Epithelial cell of prostate (primary cell): ENCODE data around the gene CCDC60.

Experiments
- DNase-seq: peaks from one replicate; pipeline ENCODE4 v3.0.0-alpha.2; 2011; ENCODE audit warnings: low read depth, low spot score
- H3K27ac ChIP-seq: fragments of 450-650 bp; 2 replicates; pipeline ENCODE4 v1.5.1; 2017; ENCODE audit warnings: mild to moderate bottlenecking

CCDC60 gene

DNA sequence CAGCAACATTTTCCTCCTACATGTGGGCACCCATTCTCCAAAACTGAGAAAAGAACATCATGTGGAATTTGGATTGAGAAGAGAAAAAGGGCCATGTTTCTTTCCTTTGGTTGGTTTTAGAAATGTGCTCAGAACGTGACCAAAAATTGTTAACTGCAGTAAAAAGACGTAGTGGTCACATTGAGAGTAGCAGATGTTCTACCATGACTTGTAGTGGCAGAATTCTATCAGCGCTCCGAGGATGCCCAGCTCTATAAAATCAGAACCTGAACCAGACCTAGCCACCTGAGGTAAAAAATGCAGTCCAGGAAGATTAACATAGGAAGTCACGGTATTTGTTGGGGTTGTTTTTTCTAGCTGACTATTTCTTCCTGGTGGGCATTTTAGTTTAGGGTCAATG is 157.3 kb downstream of the CCDC60 start:
- no peak for DNase-seq
- no peak overlapping the region for H3K27ac ChIP-seq

- H3K27ac ChIP-seq, result no peak overlapping the region
- DNase-seq, result no peak
Observed at GRCh38 chr12:119500209-119500608, 165.7 kb downstream of the CCDC60 start.

- no peak overlapping the region for H3K27ac ChIP-seq
- no peak for DNase-seq
Observed at GRCh38 chr12:119501052-119501451, 166.5 kb downstream of the CCDC60 start.

DNA sequence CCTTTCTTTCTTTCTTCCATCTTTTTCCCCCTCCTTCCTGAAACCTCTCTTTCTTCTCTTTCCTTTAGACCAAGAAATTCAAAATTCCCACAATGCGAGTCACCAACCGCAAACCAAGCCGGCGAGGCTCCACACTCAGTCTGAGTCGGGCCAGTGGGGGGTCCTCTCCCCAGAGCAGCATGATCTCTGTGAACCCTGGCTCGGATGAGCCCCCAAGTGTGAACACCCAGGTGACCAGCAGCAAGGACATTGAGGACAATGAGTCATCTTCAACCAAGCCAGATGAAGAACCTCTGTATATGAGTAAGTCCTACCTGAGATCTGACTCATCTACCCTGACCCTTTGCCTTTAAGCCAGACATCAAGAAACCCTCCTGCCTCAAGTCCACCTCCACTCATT is 170.5 kb downstream of the CCDC60 start:
- DNase-seq, result no peak
- H3K27ac ChIP-seq, result no peak overlapping the region

GRCh38 chr12:119512772-119513497 is 178.4 kb downstream of the CCDC60 start:
- no peak for DNase-seq
- no peak overlapping the region for H3K27ac ChIP-seq

- no peak for DNase-seq
- no peak overlapping the region for H3K27ac ChIP-seq
Observed at GRCh38 chr12:119528241-119528640, 193.7 kb downstream of the CCDC60 start.

- no peak for DNase-seq
- no peak overlapping the region for H3K27ac ChIP-seq
Observed at GRCh38 chr12:119540476-119540875, 205.9 kb downstream of the CCDC60 start.

DNA sequence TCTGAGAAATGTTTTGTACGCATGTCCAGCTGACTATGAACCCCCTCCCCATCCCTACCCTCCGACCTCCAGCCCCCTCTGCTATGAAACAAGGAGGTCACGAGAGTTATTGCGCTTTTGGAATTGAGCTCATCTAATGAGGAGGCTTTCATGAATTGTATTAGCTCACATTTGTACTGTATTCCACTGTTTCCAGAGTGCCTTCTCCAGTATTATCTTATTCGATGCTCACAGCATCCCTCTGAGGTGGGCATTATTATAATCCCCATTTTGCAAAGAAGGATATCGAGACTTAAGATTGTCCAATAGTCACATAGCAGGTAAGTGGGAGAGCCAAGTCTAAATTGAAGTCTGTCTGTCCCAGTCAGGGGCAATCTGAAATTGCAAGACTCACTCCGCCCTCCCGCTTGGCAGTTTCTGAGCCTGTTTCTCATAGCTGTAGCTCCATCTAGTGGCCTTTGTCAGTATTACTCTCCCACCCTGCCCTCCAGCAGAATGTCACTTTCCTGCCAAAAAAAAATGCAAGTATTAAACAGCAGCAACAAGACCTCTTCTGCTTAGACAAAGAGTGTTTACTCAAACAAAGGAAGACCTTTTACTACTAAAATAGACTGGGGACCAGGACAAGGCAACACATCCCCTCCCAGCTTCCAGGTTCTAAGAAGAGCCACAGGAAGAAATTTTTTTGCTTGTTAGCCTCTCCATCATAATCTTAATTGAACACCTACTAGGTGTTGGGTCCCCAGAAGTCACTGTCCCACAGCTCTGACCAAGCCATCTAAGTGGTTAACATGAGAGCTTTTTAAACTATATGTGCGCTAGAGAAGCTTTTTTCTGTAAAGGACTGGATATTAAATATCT is 210.5 kb downstream of the CCDC60 start:
- no peak for DNase-seq

DNA sequence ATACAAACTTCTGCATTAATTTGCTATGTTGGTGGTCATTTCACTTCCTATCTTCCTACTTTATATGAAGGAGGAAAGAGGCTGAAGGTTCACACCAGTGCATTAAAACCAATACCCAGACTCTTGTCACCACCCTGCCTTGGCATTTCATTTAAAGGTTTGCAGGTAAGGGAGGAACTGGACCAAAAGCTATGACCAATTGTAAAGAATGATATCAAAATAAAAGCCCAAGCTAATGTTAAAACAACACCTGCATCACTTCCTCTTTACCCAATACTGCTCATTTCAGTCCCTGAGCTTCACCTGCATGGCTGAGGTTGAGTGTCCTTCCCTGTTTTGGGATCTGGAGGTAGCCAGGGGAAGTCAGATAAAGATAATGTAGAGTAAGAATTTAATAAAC is 211.8 kb downstream of the CCDC60 start:
- no peak overlapping the region for H3K27ac ChIP-seq

More for the DNA sequence above, 210.5 kb downstream of the CCDC60 start:
- H3K27ac ChIP-seq, result no peak overlapping the region

DNA sequence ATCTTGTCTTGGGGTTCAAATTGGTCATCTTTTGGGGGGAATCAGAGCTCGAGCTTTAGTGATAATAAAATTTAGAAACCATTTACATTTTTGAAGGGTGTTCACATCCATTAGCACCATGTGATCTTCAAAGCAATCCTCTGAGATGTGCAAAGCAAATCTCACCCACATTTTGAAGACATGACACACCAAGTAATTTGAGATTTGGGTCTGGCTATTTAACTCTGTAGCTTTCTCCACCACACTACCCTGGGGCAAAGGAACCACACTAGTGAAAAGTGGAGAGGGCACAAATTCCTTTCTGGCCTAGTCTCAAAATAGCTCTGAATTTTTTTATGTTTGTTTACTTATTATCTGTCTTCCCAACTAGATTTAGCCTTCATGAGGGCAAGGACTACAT is 212.5 kb downstream of the CCDC60 start:
- no peak overlapping the region for H3K27ac ChIP-seq
- DNase-seq, result no peak

More for the DNA sequence above, 211.8 kb downstream of the CCDC60 start:
- DNase-seq, result no peak

GRCh38 chr12:119556854-119557253 is 222.3 kb downstream of the CCDC60 start:
- DNase-seq, result no peak
- H3K27ac ChIP-seq, result no peak overlapping the region

GRCh38 chr12:119565404-119565803 is 230.9 kb downstream of the CCDC60 start:
- DNase-seq, result no peak
- no peak overlapping the region for H3K27ac ChIP-seq

GRCh38 chr12:119570771-119571170 is 236.2 kb downstream of the CCDC60 start:
- DNase-seq, result no peak
- H3K27ac ChIP-seq, result no peak overlapping the region

DNA sequence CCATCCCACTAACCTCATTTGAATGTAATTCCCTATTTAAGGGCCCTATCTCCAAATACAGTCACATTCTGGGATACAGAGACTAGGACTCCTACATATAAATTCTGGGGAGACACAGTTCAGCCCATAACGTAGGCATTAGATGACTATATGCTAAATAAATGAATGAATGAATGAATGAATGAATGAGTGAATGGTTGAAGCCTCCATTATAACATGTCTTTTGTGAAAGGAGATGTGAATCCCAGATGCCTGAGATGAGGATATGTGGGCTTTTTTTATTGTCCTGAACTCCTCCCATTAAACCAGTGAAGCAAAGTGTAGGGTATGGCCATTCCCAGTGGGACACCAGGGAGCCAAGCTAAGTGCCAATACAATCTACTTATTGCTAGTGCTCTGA is 238.6 kb downstream of the CCDC60 start:
- no peak overlapping the region for H3K27ac ChIP-seq
- no peak for DNase-seq

- no peak for DNase-seq
- H3K27ac ChIP-seq, result no peak overlapping the region
Observed at GRCh38 chr12:119574255-119574654, 239.7 kb downstream of the CCDC60 start.

- H3K27ac ChIP-seq, result no peak overlapping the region
- no peak for DNase-seq
Observed at GRCh38 chr12:119576118-119576810, 241.7 kb downstream of the CCDC60 start.

DNA sequence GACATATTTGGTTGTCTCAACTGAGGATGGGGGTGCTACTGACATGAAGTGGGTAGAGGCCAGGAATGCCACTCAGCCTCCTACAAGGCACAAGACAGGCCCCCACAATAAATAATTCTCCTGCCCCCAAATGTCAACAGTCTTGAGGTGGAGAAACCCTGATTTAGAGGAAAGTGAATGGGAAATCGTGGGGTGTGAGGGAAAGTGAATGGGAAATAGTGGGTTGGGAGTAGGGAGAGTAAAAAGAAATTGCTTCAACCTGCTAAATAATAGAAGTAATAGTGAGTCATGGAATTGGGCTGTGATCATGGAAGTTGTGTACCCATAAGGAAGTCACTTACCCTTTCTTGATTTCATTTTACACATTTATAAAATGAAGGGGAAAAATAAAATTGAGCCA is 242.4 kb downstream of the CCDC60 start:
- H3K27ac ChIP-seq, result no peak overlapping the region
- DNase-seq, result no peak

DNA sequence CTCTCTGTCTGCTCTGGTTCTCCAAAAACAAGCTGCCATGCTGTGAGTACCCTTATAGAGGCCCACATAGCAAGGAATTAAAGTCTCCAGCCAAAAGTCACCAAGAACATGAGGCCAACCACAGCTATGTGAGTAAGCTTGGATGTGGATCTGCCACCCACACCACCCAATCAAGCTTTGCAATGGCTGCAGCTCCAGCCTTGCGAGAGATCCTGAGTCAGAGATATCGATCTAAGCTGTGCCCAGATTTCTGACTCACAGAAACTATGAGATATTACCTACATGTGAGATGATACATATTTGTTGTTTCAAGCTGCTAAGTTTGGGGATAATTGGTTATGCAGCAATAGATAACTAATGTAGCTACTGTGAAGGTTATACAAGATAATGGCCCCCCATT is 243.6 kb downstream of the CCDC60 start:
- DNase-seq, result peak; percentile 69
- no peak overlapping the region for H3K27ac ChIP-seq

GRCh38 chr12:119589097-119589496 is 254.6 kb downstream of the CCDC60 start:
- H3K27ac ChIP-seq, result no peak overlapping the region
- DNase-seq, result no peak

DNA sequence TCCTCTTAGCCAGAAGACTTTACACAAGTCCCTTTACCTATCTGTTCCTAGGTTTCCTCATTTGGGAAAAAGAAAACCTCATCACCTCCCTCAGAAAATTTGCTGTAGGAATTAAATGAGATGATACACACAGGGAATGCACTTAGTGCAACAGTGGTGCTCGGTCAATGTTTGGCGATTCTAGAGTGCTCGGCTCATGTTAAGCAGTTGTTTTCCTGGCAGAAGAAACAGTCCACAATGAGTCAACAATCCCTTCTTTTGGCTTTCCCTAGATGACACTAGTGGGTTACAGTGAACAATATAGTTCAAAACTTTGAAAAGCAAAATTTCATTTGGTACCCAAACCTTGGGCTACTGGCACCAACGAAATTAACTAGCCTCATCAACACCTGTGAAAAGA is 255.1 kb downstream of the CCDC60 start:
- H3K27ac ChIP-seq, result no peak overlapping the region
- no peak for DNase-seq
